Motor neuron (in vitro differentiated cells): Measurements from ENCODE around the gene DNAAF2. TPM values are rescaled to one million over a fixed set of nuclear protein-coding genes. Genes with fewer than 3 reads are reported as not detected.

Experiments used
- total RNA-seq, 8 experiments: library from RNA; unstranded; fragments of 300-600 nt; gene quantifications; 2 replicates each; pipeline versions ENCODE4 v1.2.3 to v1.2.4, GENCODE V29; 2022

DNAAF2 gene
- total RNA-seq, 8 experiments from 2014 or later = 9.8 to 20.5 (median 13.3) TPM

Other genes starting within 250 kb of the DNAAF2 start
- 1,000 to 10,000 TPM; 1,019 to 8,138 (median 3,970) TPM for gene RPS29, start 48.9 kb downstream of the DNAAF2 start, total RNA-seq
- 10 to 100 TPM in 4 of 8 experiments, 1 to 10 TPM in 4; 6.0 to 26.8 (median 10.5) TPM for gene LRR1, start 36.3 kb downstream of the DNAAF2 start, total RNA-seq
- 100 to 1,000 TPM; 184 to 452 (median 222) TPM for gene RPL36AL, start 14.6 kb downstream of the DNAAF2 start, total RNA-seq
- 10 to 100 TPM; 14.9 to 49.4 (median 25.4) TPM for gene MGAT2, start 14.4 kb downstream of the DNAAF2 start, total RNA-seq
- gene POLE2, start 53.0 kb upstream of the DNAAF2 start, total RNA-seq = 10 to 100 TPM in 3 of 8 experiments, 1 to 10 TPM in 4, not detected in 1; 2.3 to 18.3 (median 4.6) TPM
- gene KLHDC1, start 57.9 kb upstream of the DNAAF2 start, total RNA-seq = 1 to 10 TPM; 1.3 to 3.2 (median 2.8) TPM
- 10 to 100 TPM; 38.4 to 73.2 (median 59.0) TPM for gene KLHDC2, start 132.9 kb upstream of the DNAAF2 start, total RNA-seq
- 100 to 1,000 TPM in 1 of 8 experiments, 10 to 100 TPM in 7; 49.3 to 120 (median 69.2) TPM for gene NEMF, start 217.5 kb upstream of the DNAAF2 start, total RNA-seq